Measurements from ENCODE around the gene EBF4. TPM values are rescaled to one million over a fixed set of nuclear protein-coding genes. Genes with fewer than 3 reads are reported as not detected.

EBF4 gene
- total and polyA plus RNA-seq, 10 of the 15 experiments (the other 5 are each of a cell fraction or from before 2014, with no cell fraction given) = 0.13 TPM; not detected in 9

DNA sequence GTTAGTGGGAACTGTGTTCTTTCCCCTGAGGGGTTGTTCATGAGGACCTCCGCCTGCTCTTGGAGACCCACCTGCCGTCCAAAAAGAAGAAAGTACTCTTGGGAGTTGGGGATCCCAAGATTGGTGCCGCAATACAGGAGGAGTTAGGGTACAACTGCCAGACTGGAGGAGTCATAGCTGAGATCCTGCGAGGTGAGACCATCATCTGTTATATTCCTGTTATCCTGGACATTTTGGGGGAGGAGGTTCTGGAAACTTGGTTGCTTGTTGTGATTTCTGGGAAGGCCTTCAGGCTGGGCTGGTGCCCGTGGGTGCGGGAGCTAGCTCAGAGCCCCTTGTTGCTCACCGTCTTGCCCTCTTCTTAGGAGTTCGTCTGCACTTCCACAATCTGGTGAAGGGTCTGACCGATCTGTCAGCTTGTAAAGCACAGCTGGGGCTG is 38.2 kb upstream of the EBF4 start:
- ChIA-PET SMC1A (ENCODE audit: uncharacterized antibody, unreplicated experiment) (interaction anchor here (4.9 kb wide), 1 partner anchor 10 kb away, joined by 25 read pairs; the partner anchor contains the start of gene IDH3B), POLR2A (interaction anchor here (1.2 to 5.6 kb wide), 2 partner anchors 10 to 186 kb away, joined by 4 to 47 read pairs; partner anchors contain the start of genes IDH3B, PCED1A and VPS16), CTCF (interaction anchor here (0.7 to 1.8 kb wide), 5 partner anchors 9 to 347 kb away, joined by 3 to 7 read pairs (median 4); no protein-coding TSS in a partner anchor), RAD21 (ENCODE audit: unreplicated experiment) (no interaction called here)
- no TSS peak for BruUV-seq (replicated peaks)
- Histone ChIP-seq H3K27me3 (replicated peaks in 1 of 2; ENCODE audit: control insufficient read depth in 2 of 2, insufficient read depth in 2 of 2, low read length in 1 of 2) (no peaks in the 10 kb centered on the region), H3K4me3 (peak overlapping the region; percentile 95), H2AFZ (ENCODE audit: control insufficient read depth, low read depth, low read length) (no peak overlapping the region), H4K20me1 (ENCODE audit: control insufficient read depth, insufficient read depth) (peaks cover 17% of the 10 kb centered on the region), H3K36me3 (ENCODE audit: control insufficient read depth in 2 of 2, insufficient read depth in 2 of 2, low read length in 1 of 2) (peaks cover 29 to 37% of the 10 kb centered on the region in 2 experiments), H3K9ac (ENCODE audit: control insufficient read depth, insufficient read depth, low read length) (peak overlapping the region; percentile 95), H3K27ac (ENCODE audit: control insufficient read depth, insufficient read depth) (no peak overlapping the region), H3K4me2 (ENCODE audit: control insufficient read depth, insufficient read depth) (peak overlapping the region; percentile 95), H3K79me2 (ENCODE audit: control insufficient read depth, insufficient read depth, low read length) (peaks cover 52% of the 10 kb centered on the region), H3K9me3 (replicated peaks; ENCODE audit: control insufficient read depth, insufficient read depth, low read length) (no peaks in the 10 kb centered on the region), H3K4me1 (ENCODE audit: control insufficient read depth, insufficient read depth, low read length) (peaks cover 13% of the 10 kb centered on the region)
- DNase-seq (ENCODE audit: low read depth, low spot score) = no peak
- in situ Hi-C loops (cut with MboI) (no loop called here), intact Hi-C loops (cut with micrococcal nuclease; ENCODE audit: unreplicated experiment) (loop anchor here (5.0 kb wide), 1 partner anchor 182 kb away; the partner anchor contains the start of gene SNRPB)
- WGBS (ENCODE audit: insufficient coverage, insufficient replicate concordance, low lambda C conversion rate, missing lambda C conversion rate) = 53% methylated on average over 9 of the region's 9 CpGs
- FAIRE-seq = no peak
- peak; percentile 15; the same call in 1 of the 2 replicates for TF ChIP-seq POLR2AphosphoS5 (IDR thresholded peaks at IDR 0.05; ENCODE audit: low read length)
- 0 out of 2 replicates have a peak, but pooled peaks have one; percentile 17 for TF ChIP-seq FOXM1 (IDR thresholded peaks at IDR 0.05; ENCODE audit: low read depth, low read length)
- TF ChIP-seq HDAC2 (IDR thresholded peaks at IDR 0.05) = no peak
- TF ChIP-seq POLR2A (IDR thresholded peaks at IDR 0.05; ENCODE audit: low read depth, low read length) = 0 out of 2 replicates have a peak, but pooled peaks have one; percentile 38
- ATAC-seq = no peak

GRCh38 chr20:2654831-2655230 is 37.7 kb upstream of the EBF4 start:
- Histone ChIP-seq H2AFZ (ENCODE audit: control insufficient read depth, low read depth, low read length) (no peak overlapping the region), H3K27ac (ENCODE audit: control insufficient read depth, insufficient read depth) (no peak overlapping the region), H3K36me3 (ENCODE audit: control insufficient read depth in 2 of 2, insufficient read depth in 2 of 2, low read length in 1 of 2) (peaks cover 29 to 37% of the 10 kb centered on the region in 2 experiments), H4K20me1 (ENCODE audit: control insufficient read depth, insufficient read depth) (peaks cover 17% of the 10 kb centered on the region), H3K9me3 (replicated peaks; ENCODE audit: control insufficient read depth, insufficient read depth, low read length) (no peaks in the 10 kb centered on the region), H3K27me3 (replicated peaks in 1 of 2; ENCODE audit: control insufficient read depth in 2 of 2, insufficient read depth in 2 of 2, low read length in 1 of 2) (no peaks in the 10 kb centered on the region), H3K9ac (ENCODE audit: control insufficient read depth, insufficient read depth, low read length) (no peak overlapping the region), H3K4me3 (peak overlapping the region; percentile 95), H3K79me2 (ENCODE audit: control insufficient read depth, insufficient read depth, low read length) (peaks cover 52% of the 10 kb centered on the region), H3K4me2 (ENCODE audit: control insufficient read depth, insufficient read depth) (peak overlapping the region; percentile 95), H3K4me1 (ENCODE audit: control insufficient read depth, insufficient read depth, low read length) (peaks cover 13% of the 10 kb centered on the region)
- RAD21 ChIA-PET (ENCODE audit: unreplicated experiment) = no interaction called here
- SMC1A ChIA-PET (ENCODE audit: uncharacterized antibody, unreplicated experiment) = interaction anchor here (4.9 kb wide), 1 partner anchor 10 kb away, joined by 25 read pairs; the partner anchor contains the start of gene IDH3B
- FAIRE-seq = no peak
- CTCF ChIA-PET = interaction anchor here (0.7 to 1.4 kb wide), 4 partner anchors 10 to 346 kb away, joined by 3 to 4 read pairs (median 4); no protein-coding TSS in a partner anchor
- in situ Hi-C loops (cut with MboI) (no loop called here), intact Hi-C loops (cut with micrococcal nuclease; ENCODE audit: unreplicated experiment) (loop anchor here (5.0 kb wide), 1 partner anchor 183 kb away; the partner anchor contains the start of gene SNRPB)
- no peak for TF ChIP-seq BMI1 (IDR thresholded peaks at IDR 0.05; ENCODE audit: borderline replicate concordance)
- peak; percentile 12; the same call in 1 of the 2 replicates for TF ChIP-seq POLR2AphosphoS5 (IDR thresholded peaks at IDR 0.05; ENCODE audit: low read length)
- no peak for DNase-seq (ENCODE audit: low read depth, low spot score)
- no TSS peak for BruUV-seq (replicated peaks)
- no peak for ATAC-seq
- POLR2A ChIA-PET = interaction anchor here (1.2 to 5.6 kb wide), 2 partner anchors 10 to 186 kb away, joined by 4 to 47 read pairs; partner anchors contain the start of genes IDH3B, PCED1A and VPS16
- 98% methylated on average over 3 of the region's 3 CpGs for WGBS (ENCODE audit: insufficient coverage, insufficient replicate concordance, low lambda C conversion rate, missing lambda C conversion rate)

All from GM12878 (cell line).